Measurements from ENCODE around the gene CYP2S1. TPM values are rescaled to one million over a fixed set of nuclear protein-coding genes. Genes with fewer than 3 reads are reported as not detected.

Gene CYP2S1
- total and polyA plus RNA-seq, 7 donors: 0.10 to 1.1 (median 0.50) TPM

DNA sequence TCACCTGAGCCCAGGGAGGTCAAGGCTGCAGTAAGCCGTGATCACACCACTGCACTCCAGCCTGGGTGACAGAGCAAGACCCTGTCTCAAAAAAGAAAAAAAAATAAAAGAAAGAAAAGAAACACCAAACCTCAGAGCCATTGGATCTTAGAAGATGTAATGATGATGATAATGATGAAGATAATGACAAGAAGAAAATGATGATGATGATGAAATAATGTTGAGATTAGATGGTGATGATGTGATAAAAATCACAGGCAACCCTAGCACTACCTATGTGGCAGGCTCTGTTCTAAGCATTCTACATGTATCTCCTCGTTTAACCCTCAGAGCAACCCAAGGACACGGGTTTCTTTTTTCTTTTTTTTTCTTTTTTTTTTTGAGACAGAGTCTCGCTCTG lies 51.1 kb downstream of the CYP2S1 start:
- H3K4me3 ChIP-seq: no peak overlapping the region
- 75 to 89% (median 88%) methylated on average over 4 of the region's 4 CpGs for WGBS, 3 donors
- ATAC-seq: no peak

DNA sequence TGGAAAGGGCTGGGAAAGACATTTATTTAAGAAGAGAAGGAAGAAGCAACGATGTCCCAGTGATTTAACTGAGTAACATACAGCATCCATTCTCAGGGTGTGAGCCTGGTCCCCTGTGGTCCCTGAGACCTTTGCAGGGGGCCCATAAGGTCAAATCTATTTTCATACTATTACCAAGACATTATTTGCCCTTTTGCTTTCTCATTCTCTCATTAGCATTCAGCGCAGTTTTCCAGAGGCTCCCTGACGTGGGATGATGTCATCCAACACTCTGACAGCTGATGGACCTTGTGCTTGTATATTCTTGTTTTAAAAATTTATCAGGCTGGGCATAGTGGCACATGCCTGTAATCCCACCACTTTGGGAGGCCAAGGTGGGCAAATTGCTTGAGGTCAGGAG lies 52.8 kb downstream of the CYP2S1 start:
- intact Hi-C loops (cut with DNase I): no loop called here
- 75 to 78% (median 77%) methylated on average over 3 of the region's 3 CpGs for WGBS, 3 donors
- H3K4me3 ChIP-seq: no peak overlapping the region
- DNase-seq (no peak), ATAC-seq (no peak)
- H3K36me3 ChIP-seq (ENCODE audit: insufficient read depth in 1 of 2, low read depth in 1 of 2): peaks cover 0 to 23% of the 10 kb centered on the region in 2 donors
- no peak overlapping the region for H3K27ac ChIP-seq
- no peaks in the 10 kb centered on the region for H3K9me3 ChIP-seq
- TF ChIP-seq, protein P1, sequence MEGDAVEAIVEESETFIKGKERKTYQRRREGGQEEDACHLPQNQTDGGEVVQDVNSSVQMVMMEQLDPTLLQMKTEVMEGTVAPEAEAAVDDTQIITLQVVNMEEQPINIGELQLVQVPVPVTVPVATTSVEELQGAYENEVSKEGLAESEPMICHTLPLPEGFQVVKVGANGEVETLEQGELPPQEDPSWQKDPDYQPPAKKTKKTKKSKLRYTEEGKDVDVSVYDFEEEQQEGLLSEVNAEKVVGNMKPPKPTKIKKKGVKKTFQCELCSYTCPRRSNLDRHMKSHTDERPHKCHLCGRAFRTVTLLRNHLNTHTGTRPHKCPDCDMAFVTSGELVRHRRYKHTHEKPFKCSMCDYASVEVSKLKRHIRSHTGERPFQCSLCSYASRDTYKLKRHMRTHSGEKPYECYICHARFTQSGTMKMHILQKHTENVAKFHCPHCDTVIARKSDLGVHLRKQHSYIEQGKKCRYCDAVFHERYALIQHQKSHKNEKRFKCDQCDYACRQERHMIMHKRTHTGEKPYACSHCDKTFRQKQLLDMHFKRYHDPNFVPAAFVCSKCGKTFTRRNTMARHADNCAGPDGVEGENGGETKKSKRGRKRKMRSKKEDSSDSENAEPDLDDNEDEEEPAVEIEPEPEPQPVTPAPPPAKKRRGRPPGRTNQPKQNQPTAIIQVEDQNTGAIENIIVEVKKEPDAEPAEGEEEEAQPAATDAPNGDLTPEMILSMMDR (IDR thresholded peaks at IDR 0.05): no peak
- H3K4me1 ChIP-seq: no peaks in the 10 kb centered on the region
- H3K27me3 ChIP-seq (ENCODE audit: insufficient read depth in 3 of 3, low read length in 2 of 3): peaks cover 0 to 4% (median 0%) of the 10 kb centered on the region in 3 donors

More for the DNA sequence above, 51.1 kb downstream of the CYP2S1 start:
- intact Hi-C loops (cut with DNase I): no loop called here
- no peak for DNase-seq
- TF ChIP-seq, protein P1 (IDR thresholded peaks at IDR 0.05): no peak
- Histone ChIP-seq H3K27me3 (ENCODE audit: insufficient read depth in 3 of 3, low read length in 2 of 3) (peaks cover 0 to 5% (median 0%) of the 10 kb centered on the region in 3 donors), H3K36me3 (ENCODE audit: insufficient read depth in 1 of 2, low read depth in 1 of 2) (peaks cover 0 to 20% of the 10 kb centered on the region in 2 donors), H3K27ac (no peak overlapping the region), H3K9me3 (no peaks in the 10 kb centered on the region), H3K4me1 (no peaks in the 10 kb centered on the region)

DNA sequence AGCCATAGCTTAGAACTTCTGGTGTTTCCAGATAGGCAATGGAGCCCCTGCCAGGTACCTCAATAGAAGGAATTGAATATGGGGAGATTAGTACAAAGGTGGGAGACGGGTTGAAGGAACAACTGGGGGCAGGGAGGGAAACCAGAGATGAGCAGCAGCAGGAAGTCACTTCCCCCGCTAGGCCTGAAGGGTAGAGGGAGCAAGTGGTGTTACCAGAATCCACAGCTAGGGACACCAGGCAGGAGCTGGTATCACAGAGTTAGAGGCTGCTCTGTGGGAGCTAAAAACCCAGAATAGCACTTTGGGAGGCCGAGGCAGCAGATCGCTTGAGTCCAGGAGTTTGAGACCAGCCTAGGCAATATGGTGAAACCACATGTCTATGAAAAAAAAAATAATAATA lies 55.9 kb downstream of the CYP2S1 start:
- WGBS, 3 donors: 94 to 98% (median 94%) methylated on average over 4 of the region's 4 CpGs
- TF ChIP-seq, protein P1 (IDR thresholded peaks at IDR 0.05): no peak
- ATAC-seq (no peak), DNase-seq (no peak)
- Histone ChIP-seq H3K27ac (no peak overlapping the region), H3K4me1 (no peaks in the 10 kb centered on the region), H3K36me3 (ENCODE audit: insufficient read depth in 1 of 2, low read depth in 1 of 2) (peaks cover 0 to 24% of the 10 kb centered on the region in 2 donors), H3K27me3 (ENCODE audit: insufficient read depth in 3 of 3, low read length in 2 of 3) (peaks cover 0 to 15% (median 0%) of the 10 kb centered on the region in 3 donors), H3K4me3 (no peak overlapping the region), H3K9me3 (no peaks in the 10 kb centered on the region)
- intact Hi-C loops (cut with DNase I): no loop called here

DNA sequence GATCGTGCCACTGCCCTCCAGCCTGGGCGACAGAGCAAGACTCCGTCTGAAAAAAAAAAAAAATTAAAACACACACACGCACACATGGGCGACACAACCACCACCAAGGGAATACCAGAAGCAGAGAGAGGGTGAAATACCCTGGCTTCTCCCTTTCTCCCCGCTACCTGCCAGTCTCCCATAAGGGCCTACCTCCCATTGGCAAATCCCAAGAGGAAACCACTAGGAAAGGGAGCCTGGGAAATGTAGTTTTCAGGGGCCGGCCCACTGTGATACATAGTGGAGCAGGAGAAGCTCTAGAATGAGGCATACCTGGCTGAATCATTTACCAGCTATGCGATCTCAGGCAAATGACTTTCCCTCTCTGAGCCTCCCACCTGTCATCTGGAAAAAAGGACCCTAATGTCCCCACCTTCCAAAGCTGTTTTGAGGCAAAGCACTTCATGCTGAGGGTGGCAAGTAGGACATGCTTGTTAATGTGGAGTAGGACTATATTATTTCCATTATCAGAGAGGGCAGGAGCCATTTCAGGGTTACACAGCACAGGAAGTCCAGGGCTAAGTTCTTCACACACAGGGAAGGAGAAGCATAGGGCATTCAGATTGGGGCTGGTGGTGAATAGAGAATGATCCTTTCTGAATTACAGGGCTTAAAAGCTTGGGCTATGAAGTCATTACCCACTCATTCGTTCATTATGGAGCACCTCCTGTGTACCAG lies 56.8 kb downstream of the CYP2S1 start:
- intact Hi-C loops (cut with DNase I): no loop called here
- Histone ChIP-seq H3K27ac (no peak overlapping the region), H3K4me3 (no peak overlapping the region), H3K9me3 (no peaks in the 10 kb centered on the region), H3K4me1 (no peaks in the 10 kb centered on the region), H3K36me3 (ENCODE audit: insufficient read depth in 1 of 2, low read depth in 1 of 2) (peaks cover 0 to 24% of the 10 kb centered on the region in 2 donors), H3K27me3 (ENCODE audit: insufficient read depth in 3 of 3, low read length in 2 of 3) (peaks cover 0 to 15% (median 0%) of the 10 kb centered on the region in 3 donors)
- TF ChIP-seq, protein P1 (IDR thresholded peaks at IDR 0.05): no peak
- 86 to 94% (median 90%) methylated on average over 9 of the region's 9 CpGs for WGBS, 3 donors
- ATAC-seq (no peak), DNase-seq (no peak)

Measured in psoas muscle (tissue), 8 donors.